Chondrocyte (in vitro differentiated cells): ENCODE measurements around the gene EFL1. TPM values are rescaled to one million over a fixed set of nuclear protein-coding genes. Genes with fewer than 3 reads are reported as not detected.
"Not testable (repeated sequence)": the region's sequence is repeated elsewhere in the genome, so short reads cannot be mapped to it uniquely, and the experiment has no call there.

Source experiments
- DNase-seq: peaks from one replicate; pipeline ENCODE4 v3.0.0; 2021; ENCODE audit warnings: mixed read lengths, low spot score
- H3K27ac Mint-ChIP-seq: one replicate; pipeline ENCODE4 v1.8.0; 2021; ENCODE audit warnings: mild to moderate bottlenecking, moderate library complexity, mixed read lengths; ENCODE audit not compliant: unreplicated experiment
- H3K27me3 Mint-ChIP-seq: 2 replicates; pipeline ENCODE4 v1.8.0; 2021; ENCODE audit warnings: low read depth, mixed read lengths
- H3K36me3 Mint-ChIP-seq: 2 replicates; pipeline ENCODE4 v1.8.0; 2021; ENCODE audit warnings: low read depth, mixed read lengths
- H3K4me1 Mint-ChIP-seq: 2 replicates; pipeline ENCODE4 v1.8.0; 2021; ENCODE audit warnings: low read depth, mild to moderate bottlenecking, mixed read lengths
- H3K4me3 Mint-ChIP-seq: one replicate; pipeline ENCODE4 v1.8.0; 2021; ENCODE audit warnings: mild to moderate bottlenecking, moderate library complexity, mixed read lengths; ENCODE audit not compliant: unreplicated experiment
- H3K9me3 Mint-ChIP-seq: 2 replicates; pipeline ENCODE4 v1.8.0; 2021; ENCODE audit warnings: low read depth, mixed read lengths
- total RNA-seq: library from RNA; stranded (reverse); gene quantifications from 3 replicates; pipeline ENCODE4 v1.2.1, GENCODE V29; 2021
- TF ChIP-seq, protein P1 (sequence below): fragments of 200-600 bp; sonication (generic); IDR thresholded peaks from 2 replicates; pipeline ENCODE4 v1.5.0; 2021; ENCODE audit warnings: antibody characterized with exemption, mild to moderate bottlenecking, moderate library complexity

Gene EFL1
- total RNA-seq, 1 donor from 2014 or later, result 16.6 TPM

DNA sequence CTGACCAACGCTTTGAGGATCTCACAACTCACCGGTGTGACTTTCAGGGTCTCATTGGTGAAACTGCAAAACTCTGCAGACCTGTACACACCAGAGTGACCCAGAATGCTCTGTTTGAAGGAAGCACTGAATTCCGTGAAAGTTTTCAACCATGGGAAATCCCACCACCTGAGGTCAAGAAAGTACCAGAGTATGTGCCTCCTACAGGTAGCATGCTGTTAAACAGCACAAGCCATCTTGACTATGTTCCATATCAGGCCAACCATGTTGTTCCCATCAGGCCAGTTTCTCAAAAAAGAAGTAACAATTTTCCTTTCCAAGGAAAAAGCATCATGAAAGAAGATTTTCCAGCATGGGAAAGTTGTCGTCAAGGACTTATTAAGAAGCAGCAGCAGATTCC, 19.9 kb upstream of the EFL1 start:
- not testable (repeated sequence) for H3K9me3 Mint-ChIP-seq, H3K27ac Mint-ChIP-seq, H3K4me1 Mint-ChIP-seq, H3K4me3 Mint-ChIP-seq, H3K36me3 Mint-ChIP-seq, DNase-seq
- peaks cover 26% of the 10 kb centered on the region for H3K27me3 Mint-ChIP-seq

DNA sequence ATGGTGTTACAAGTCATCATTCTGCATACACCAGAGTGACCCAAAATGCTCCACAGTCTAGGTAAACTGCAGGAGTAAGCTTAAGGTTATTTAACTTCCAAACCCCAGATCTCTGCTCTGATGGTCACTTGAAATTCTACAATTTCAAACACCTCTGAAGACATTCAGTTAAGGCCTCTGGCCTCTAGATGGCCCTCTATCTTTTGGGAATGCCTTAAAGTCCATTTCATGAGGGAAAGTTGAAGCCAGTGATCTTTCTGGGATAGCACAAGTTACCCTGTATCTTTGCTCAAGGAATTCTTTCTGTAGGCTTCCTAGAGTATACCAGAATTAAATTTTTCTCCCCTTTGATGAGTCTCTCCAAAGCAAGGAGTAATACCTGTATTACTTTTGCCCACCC, 18.7 kb upstream of the EFL1 start:
- not testable (repeated sequence) for H3K4me1 Mint-ChIP-seq, DNase-seq, H3K27ac Mint-ChIP-seq, H3K36me3 Mint-ChIP-seq, H3K9me3 Mint-ChIP-seq, H3K4me3 Mint-ChIP-seq
- peaks cover 26% of the 10 kb centered on the region for H3K27me3 Mint-ChIP-seq
- TF ChIP-seq, protein P1, sequence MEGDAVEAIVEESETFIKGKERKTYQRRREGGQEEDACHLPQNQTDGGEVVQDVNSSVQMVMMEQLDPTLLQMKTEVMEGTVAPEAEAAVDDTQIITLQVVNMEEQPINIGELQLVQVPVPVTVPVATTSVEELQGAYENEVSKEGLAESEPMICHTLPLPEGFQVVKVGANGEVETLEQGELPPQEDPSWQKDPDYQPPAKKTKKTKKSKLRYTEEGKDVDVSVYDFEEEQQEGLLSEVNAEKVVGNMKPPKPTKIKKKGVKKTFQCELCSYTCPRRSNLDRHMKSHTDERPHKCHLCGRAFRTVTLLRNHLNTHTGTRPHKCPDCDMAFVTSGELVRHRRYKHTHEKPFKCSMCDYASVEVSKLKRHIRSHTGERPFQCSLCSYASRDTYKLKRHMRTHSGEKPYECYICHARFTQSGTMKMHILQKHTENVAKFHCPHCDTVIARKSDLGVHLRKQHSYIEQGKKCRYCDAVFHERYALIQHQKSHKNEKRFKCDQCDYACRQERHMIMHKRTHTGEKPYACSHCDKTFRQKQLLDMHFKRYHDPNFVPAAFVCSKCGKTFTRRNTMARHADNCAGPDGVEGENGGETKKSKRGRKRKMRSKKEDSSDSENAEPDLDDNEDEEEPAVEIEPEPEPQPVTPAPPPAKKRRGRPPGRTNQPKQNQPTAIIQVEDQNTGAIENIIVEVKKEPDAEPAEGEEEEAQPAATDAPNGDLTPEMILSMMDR, result peak; percentile 71

DNA sequence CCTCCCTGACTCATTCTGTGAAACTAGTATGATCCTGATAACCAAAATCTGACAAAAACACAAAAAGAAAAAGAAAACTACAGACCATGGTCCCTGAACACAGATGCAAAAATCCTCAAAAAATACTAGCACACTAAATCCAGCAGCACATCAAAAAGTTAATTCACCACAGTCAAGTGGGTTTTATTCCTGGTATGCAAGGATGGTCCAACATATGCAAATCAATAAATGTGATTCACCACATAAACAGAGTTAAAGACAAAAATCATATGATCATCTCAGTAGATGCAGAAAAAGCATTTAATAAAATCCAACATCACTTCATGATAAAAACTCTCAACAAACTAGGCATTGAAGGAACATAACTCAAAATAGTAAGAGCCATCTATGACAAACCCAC, 12.9 kb upstream of the EFL1 start:
- no peak for DNase-seq
- TF ChIP-seq, protein P1, result no peak
- Mint-ChIP-seq H3K27ac (no peak overlapping the region), H3K9me3 (peaks cover 17% of the 10 kb centered on the region), H3K36me3 (peaks cover 12% of the 10 kb centered on the region), H3K4me3 (no peak overlapping the region), H3K4me1 (no peaks in the 10 kb centered on the region), H3K27me3 (peaks cover 15% of the 10 kb centered on the region)

DNA sequence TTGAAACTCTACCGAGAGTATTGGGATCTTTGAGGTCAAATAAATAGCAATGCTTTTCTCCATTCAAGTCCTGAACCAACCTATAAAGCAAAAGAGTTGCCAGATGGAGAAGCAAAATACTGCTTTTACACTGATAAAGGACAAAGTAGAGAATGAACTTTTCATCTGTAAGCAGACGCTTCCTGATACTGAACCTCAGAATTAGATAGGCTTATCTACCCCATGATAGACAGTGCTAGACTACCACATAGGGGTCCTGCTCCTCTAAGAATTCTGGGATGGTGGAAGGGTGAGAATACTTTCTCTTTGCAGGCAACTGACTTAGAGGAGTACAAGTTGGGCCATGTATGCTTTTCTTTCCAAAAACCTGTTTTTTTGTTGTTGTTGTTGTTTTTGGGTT, 9.6 kb upstream of the EFL1 start:
- H3K9me3 Mint-ChIP-seq, result peaks cover 17% of the 10 kb centered on the region

DNA sequence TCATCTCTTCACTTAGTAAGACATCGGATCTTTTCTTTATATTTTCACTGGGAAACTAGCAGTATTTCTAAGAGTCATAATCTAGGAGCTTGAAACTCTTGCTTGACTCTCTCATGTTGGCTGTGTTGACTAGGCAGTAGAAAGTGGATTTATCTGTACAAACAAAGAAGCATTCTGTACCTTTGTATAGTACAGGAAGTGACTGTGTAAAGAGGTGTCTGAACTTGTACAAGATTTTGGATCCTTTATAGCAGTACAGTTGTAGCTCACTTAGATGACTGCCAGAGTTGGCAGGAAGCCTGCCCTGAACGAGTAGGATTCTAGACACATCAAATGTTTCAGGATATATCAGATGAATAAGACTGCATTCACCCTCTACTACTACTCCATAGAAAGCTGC, 5.9 kb upstream of the EFL1 start:
- H3K4me3 Mint-ChIP-seq, H3K4me1 Mint-ChIP-seq, H3K9me3 Mint-ChIP-seq, DNase-seq, H3K27ac Mint-ChIP-seq, H3K27me3 Mint-ChIP-seq, H3K36me3 Mint-ChIP-seq: not testable (repeated sequence)

More for the DNA sequence above, 9.6 kb upstream of the EFL1 start:
- H3K36me3 Mint-ChIP-seq, result peaks cover 12% of the 10 kb centered on the region
- no peaks in the 10 kb centered on the region for H3K4me1 Mint-ChIP-seq
- TF ChIP-seq, protein P1, result no peak
- H3K27ac Mint-ChIP-seq, result no peak overlapping the region
- no peak for DNase-seq
- H3K4me3 Mint-ChIP-seq, result no peak overlapping the region
- H3K27me3 Mint-ChIP-seq, result no peaks in the 10 kb centered on the region

DNA sequence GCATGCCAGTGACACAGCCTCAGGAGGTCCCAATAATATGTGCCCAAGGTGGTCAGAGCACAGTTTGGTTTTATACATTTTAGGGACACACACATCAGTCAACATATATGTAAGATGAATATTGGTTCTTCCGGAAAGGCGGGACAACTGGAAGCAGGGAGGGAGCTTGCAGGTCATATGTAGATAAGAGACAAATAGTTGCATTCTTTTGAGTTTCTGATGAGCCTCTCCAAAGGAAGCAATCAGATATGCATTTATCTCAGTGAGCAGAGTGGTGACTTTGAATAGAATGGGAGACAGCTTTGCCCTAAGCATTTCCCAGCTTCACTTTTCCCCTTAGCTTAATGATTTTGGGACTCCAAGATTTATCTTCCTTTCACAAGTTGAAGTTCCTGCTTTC, 4.6 kb upstream of the EFL1 start:
- not testable (repeated sequence) for H3K4me1 Mint-ChIP-seq, H3K36me3 Mint-ChIP-seq, H3K27ac Mint-ChIP-seq, H3K9me3 Mint-ChIP-seq, H3K4me3 Mint-ChIP-seq, H3K27me3 Mint-ChIP-seq, DNase-seq

DNA sequence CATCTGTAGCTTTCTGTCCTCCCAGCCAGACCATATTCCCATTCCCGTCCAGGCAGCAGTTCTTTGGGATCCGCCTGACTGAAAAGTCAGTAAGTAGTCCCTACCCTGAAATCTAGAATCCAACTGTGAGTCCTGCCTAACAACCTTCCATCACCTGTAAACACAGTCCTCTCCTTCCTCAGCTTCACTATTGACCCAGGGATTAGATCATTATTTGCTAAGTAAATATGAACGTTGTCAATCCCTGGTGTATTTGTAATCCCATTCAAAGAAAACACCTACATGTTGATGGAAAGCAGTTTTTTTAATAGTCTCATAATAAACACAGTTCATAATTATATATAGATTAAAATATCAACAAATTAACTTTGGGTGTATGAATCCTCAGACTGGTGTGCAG, 816 bp upstream of the EFL1 start:
- peak overlapping the region; percentile 85 for H3K4me3 Mint-ChIP-seq
- H3K4me1 Mint-ChIP-seq, result peaks cover 27% of the 10 kb centered on the region
- no peaks in the 10 kb centered on the region for H3K9me3 Mint-ChIP-seq
- H3K27me3 Mint-ChIP-seq, result no peaks in the 10 kb centered on the region
- TF ChIP-seq, protein P1, result no peak
- no peak for DNase-seq
- H3K36me3 Mint-ChIP-seq, result peaks cover 5% of the 10 kb centered on the region
- no peak overlapping the region for H3K27ac Mint-ChIP-seq

DNA sequence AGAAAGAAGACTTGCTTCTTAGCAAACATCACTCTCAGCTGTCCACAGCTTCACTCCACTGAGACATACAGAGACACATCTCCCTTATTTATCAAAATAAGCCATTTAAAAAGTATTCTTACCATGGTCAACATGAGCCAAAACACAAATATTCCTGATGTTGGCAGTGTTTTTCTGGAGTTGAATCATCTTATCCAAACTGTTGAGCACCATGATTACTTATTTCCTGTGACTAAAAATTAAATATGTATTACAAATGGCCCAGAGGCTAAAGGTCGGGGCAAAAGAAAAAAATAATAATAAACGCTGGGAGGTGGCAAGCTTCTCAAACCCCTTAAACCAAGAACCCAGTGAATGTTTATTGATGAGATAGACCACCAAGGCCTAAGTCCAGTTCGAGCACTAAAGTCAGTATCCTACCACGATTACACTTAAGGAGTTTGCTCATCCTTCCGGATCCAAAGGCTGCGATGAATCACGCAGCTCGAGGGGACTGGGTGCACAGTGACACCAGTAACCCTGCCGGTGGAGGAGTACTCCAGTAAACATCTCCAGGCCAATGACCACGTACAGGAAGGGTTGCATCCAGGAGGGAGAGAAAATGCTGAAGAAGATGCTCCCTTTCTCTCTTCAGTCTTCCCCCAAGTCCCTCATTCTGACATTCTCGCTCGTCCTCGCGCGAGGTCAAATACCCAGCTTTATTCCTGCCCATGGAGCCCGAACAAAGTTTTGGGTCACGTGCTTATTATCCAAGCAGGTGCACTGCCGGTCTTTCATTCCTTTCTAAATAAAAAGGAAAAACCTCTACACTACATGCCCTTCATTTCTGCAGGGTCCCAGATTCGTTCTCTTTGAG, 740 bp downstream of the EFL1 start:
- not testable (repeated sequence) for H3K36me3 Mint-ChIP-seq, H3K9me3 Mint-ChIP-seq, H3K27me3 Mint-ChIP-seq, DNase-seq
- Mint-ChIP-seq H3K27ac (peak overlapping the region; percentile 94), H3K4me3 (peak overlapping the region; percentile 85), H3K4me1 (peaks cover 27% of the 10 kb centered on the region)

DNA sequence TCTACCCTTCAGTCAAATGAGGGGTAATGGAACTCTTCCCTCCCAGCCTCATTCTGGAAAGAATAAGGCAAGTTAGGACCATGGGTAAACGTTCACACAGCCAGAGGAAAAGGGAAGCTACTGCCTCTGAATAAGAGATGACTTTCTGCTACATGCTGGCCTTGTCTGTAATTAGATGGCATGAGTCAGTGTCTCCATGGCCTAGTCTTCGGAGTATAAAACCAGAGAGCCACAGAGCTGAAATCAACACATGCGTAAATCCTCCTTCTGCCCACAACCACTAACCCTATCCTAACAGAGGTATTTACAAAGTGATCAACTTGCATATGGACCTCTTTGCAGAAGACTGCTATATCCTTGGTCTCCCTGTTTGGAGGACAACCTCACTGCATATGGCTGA, 14.3 kb downstream of the EFL1 start:
- H3K4me1 Mint-ChIP-seq, H3K27ac Mint-ChIP-seq, DNase-seq, H3K9me3 Mint-ChIP-seq, H3K27me3 Mint-ChIP-seq, H3K4me3 Mint-ChIP-seq: not testable (repeated sequence)
- H3K36me3 Mint-ChIP-seq, result peaks cover 16% of the 10 kb centered on the region
